ENCODE data around the gene CFAP92.

Gene CFAP92

DNA sequence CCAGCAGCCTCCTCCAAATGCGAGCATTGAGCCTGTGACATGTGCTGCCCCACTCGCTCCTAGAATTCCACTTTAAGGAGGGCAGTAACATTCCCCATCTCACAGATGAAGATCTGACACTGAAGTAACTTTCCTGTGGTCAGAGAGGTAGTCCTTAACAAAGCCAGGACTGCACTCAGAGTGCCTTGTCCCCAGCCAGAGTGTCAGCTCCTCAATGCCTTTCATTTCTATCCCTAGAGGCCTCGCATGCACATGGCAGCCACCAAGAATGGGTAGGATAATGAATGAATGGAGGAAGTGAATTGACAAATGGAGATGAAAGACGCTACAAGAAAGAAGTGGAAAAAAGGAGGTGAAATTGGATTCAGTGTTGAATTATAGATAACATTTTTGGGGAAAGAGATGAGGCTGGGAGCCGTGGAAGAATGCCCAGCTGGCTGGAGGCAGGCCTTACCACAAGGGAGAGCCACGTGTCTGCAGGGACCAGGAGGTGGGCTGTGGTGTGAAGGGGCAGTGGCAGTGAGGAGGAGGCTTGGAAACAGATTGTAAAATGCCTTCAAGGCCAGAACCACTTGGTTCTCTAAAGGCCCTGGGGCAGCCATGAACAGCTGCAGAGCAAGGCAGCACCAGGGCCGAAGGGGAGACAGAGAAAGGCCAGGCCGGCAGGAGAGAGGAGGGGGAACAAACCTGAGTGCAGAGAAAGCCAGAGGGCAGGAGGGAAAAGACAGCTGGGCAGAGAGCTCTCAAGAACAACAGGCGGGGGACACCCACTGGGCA, 10.4 kb downstream of the CFAP92 start:
- no peak for DNase-seq (ENCODE audit: low read depth)

DNA sequence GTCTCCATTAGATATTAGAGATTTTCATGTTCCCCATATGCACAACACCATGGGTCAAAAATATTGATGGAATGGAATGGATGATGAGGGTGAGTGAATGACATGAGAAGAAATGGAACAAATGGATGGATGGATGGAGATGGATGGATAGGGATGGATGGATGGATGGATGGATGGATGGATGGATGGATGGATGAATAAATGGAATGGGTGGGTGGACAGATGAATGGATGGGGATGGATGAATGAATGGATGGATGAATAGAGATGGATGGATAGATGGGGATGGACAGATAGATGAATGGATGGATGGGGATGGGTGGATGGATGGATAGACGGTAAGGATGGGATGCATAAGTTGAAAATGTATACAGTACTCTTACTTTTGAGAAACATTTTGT, 18.6 kb downstream of the CFAP92 start:
- no peak for DNase-seq (ENCODE audit: low read depth)

DNA sequence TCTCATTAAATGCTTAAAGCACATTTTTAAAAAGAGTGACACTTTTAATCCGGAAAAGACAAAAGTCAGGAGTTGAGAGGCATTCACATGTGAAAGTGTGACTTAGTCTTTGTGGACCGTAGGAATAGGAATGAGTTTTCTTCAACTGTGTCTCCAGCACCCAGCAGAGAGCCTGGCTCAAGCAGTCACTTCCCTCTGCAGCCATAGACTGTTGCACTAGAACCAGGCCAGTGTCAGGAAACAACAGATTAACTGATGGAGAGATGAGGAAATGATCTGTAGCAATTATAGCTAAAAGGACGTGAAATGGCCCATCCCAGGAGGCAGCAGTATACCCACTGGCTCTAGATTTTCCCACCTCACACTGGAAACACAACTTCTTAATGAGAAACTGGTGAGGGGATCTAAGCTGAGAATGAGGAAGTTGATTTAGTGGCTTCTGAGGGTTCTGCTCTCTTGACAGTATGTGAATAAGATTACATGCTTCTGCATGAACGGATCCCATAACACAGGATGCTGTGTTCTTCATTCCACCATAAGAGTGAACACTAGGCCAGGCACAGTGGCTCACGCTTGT, 19.8 kb downstream of the CFAP92 start:
- no peak for DNase-seq (ENCODE audit: low read depth)

DNA sequence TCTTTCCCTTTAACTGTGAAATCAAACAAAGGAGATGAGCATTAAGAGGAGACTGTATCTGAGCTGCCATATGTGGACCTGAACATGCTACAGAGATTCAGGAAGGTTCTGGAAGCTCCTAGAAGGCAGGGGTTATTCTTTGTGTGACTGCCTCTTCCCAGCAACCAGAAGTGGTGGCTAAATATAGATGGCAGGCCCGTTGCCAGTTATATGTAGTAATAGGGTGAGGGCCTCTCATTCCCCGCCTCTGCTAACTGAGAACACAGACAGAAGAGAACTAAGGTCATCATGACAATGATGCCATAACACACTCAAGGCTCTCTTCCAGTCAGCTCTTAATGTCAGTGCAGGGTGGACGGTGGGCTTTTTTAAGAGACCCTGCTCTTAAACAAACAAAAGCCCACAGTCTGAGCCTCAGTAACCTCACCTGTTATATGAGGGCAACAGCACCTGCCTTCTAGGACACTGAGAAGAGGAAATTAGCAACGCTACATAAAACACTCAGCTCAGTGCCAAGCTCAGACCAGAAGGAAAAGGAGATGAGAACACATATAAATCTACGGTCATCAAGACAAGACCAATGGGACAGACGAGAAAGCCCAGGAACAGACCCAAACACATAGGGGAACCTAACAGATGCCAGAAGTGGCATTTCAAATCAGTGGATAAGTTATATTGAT, 22.3 kb downstream of the CFAP92 start:
- peak; percentile 33 for DNase-seq (ENCODE audit: low read depth)

DNA sequence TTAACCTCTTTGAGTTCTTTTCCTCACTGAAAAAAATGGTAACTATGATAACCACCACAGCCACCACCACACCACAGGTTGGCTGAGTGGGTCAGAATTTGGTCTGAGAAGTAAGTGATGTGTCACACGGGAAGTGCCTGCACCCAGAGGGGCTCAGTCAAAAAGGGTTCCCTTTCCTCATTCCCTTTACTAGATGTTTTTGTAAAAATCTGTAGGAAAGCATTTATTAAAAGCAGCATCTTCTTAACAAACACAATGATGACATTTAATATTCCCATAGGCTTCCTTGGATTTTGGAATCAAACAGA, 23.2 kb downstream of the CFAP92 start:
- no peak for DNase-seq (ENCODE audit: low read depth)

DNA sequence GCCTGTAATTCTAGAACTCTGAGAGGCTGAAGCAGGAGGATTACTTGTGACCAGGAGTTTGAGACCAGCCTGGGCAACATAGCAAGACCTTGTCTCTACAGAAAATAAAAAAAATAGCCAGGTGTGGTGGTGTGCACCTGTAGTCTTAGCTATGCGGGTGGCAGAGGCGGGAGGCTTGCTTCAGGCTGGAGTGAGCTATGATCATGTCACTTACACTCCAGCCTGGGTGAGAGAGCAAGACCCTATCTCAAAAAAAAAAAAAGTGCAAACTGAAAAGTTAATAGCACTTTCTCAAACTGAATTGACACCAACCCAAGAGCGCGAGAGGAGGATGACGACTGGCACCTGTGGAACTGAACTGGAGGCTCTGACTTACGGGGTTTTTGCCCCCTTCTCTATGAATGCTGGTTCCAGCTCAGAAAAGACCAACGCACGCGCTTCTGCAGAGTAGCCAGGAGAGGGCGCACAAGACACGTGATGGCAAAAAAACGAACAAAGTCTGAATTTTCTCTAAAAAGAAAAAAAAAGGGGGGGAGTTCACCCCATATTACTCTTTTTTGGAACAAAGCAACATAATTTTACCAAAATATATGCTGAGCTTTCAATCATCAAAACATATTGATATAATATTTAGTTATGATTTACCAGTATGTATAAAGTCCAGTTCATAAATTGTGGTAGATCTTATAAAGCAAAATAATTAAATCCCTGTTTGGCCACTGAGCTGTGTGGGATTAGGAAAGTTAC, 23.7 kb downstream of the CFAP92 start:
- DNase-seq (ENCODE audit: low read depth), result peak; percentile 30

DNA sequence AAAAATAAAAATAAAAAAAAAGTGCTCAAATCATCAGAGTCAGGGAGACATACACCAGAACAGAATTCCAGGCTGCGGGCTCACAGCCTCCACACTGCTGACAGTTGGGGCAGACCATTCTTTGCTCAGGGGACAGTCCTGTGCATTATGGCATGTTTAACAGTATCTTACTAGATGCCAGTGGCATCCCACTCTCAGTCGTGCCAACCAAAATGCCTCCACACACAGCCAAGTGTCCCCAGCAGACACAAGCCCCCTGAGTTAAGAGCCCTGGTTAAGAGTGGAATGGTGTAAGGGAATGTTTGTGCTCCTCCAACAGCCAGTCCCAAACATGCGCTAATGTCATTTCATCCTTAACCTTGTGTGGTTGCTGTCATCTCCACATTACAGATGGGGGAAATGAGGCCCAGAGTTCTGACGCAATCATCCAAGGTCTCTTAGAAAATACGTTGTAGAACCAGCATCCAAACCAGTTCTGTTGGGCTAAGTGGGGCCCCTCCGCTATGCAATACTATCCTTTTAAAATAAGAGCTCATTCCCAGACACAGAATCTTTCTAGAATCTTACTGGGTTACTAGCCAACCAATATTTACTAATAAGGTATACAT, 26.0 kb downstream of the CFAP92 start:
- DNase-seq (ENCODE audit: low read depth), result no peak

DNA sequence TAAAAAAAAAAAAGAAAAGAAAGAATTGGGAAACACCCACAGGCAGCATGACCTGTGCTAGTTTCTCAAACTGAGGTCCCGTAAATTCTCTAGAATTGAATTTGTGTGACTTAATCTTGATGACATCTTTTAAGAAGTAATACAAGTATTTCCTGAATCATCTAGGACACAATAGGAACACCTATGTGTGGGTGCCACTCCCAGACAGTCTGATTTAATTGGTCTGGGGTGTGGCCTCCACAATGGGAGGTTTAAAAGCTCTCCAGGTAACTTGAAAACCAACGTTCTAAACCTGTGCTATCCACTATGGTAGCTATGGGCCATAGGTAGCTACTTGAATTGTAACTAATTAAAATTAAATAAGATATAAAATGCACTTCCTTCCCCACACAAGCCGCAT, 28.1 kb downstream of the CFAP92 start:
- no peak for DNase-seq (ENCODE audit: low read depth)

DNA sequence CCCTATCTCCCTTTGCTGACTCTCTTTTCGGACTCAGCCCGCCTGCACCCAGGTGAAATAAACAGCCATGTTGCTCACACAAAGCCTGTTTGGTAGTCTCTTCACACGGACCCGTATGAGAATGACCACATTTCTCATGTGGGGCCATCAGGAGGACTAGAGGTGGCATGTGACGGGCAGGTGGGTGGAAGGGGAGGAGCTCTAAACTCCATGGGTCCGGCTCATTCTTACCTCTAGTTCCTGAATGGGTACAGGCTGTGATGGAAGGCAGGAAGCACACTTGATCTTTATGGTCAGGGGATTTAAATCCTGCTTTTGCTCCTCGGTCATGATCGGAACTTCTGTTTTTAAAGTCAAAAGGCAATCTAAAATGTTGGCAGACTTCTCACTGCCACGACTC, 28.6 kb downstream of the CFAP92 start:
- no peak for DNase-seq (ENCODE audit: low read depth)

DNA sequence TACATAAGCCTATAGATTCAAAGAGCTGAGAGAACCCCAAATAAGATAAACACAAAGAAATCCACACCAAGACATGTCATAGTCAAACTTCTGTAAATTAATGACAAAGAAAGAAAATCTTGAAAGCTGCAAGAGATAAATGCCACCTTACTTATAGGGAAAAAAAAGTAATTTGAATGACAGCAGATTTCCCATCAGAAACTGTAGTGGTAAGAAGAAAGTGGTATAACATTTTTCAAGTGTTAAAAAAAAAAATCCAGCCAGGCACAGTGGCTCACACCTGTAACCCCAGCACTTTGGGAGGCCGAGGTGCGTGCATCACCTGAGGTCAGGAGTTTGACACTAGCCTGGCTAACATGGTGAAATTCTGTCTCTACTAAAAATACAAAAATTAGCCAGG, 37.4 kb downstream of the CFAP92 start:
- DNase-seq (ENCODE audit: low read depth), result no peak

DNA sequence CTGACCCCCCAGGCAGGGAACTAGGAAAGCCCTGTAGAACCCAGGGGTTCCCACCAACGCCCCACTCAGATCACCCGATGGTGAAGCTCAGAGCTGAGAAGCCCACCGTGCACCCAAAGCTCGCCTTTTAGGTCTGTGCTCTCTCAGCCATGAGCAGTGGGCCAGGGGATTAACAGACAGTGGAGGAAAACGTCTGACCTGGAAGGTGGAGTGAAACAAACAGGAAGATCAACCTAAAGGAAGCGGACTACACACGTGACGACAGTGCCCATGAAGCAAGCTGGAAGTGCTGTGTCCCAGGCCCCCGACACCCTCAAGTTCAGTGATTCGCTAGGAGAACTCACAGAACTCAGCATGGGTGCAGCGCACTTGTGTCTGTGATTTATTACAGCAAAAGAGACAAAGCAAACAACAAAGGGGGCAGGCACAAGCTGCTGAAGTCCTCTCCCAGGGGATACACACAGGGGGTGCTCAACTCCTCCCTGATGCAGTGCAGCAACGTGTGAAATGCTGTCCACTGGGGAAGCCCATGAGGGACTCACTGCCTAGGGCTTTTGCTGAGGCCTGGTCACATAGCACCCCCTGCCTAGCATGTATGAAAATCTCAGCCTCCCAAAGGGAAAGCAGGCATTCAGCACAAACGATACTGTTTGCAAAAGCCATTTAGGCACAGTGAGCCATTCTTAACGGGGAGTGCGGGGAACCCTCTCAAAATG, 43.5 kb downstream of the CFAP92 start:
- DNase-seq (ENCODE audit: low read depth), result peak; percentile 36

DNA sequence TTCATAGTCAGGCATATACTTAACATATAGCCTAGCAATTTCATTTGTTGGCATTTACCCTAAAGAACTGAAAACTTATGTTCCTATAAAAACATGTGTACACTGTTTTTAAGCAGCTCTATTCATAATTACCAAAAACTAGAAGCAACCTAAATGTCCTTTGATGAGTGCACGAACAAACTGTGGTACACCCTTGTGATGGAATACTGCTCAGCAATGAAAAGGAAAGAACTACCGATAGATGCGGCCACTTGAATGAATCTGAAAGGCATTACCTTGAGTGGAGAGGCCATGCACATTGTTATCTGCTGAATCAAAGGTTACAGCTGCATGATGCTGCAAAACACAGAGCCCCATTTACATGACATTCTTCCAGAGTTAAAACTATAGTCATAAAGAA, 44.7 kb downstream of the CFAP92 start:
- no peak for DNase-seq (ENCODE audit: low read depth)

DNA sequence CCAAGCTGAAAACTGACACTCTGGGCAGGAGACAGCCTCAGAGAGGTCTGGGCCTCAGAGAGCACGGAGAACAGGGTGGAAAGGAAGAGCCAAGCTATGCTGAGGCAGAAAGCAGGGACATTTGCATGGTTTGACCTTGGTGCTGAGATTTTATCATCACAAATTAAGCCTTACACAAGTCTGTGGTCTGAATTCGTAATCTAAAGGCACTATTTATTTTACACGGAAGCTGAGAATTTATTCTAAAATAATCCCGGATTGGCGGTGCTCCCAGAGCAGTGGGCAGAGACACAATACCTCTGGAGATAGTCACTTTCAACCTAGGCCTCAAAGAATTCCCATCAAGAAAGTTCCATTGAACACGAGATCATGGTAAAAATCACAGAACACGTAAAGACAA, 47.5 kb downstream of the CFAP92 start:
- no peak for DNase-seq (ENCODE audit: low read depth)

DNA sequence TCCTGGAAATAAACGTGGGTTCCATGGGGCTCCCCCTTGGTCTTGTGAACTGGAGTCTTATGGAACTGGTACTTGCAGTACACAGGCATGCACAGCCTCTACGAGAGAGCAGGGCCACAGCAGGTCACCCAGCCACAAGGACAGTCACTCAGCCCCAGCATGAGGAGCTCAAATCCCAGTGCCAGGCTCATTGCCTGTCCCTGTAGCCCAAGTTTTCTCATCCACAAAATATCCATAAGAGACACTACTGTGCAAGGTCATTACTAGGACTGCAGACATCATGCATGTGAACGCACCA, 48.0 kb downstream of the CFAP92 start:
- DNase-seq (ENCODE audit: low read depth), result no peak

DNA sequence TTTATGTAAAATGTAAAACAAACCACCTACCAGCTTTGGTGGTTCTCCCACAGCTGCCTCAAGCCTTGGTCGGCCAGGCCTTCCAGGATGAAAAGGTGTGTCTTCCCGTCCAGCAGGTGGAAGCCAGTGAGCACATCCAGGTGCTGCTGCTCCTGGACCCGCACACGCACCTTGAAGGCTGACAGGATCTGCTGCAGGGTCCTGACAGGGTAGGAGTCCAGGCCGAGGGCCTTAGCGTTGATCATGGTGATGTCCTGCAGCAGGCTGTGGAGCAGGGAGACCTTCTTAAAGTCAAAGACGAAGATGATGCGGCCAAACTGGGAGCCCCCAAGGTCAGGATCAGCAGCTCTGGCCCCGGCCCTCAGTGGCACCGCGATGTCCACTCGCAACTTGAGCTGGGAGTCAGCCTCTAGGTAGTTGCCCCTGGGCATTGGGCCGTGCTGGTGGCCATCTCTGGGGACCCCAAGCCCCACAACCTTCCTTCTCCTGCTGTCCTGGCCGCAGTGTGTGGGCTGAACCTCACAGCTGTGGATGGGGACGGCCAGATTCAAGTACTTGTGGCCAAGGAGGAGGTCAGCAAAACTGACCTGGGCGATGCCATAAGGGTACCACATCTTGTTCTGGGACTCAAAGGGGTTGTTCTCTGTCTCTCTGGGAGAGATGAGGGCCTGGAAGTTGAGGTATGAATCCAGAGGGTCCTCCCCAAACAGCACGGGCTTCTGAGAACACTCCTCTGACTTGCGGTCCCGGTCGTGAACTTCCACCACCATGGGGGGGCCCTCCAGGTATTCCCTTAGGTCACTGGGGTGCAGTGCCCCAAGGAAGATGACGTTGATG, 48.6 kb downstream of the CFAP92 start:
- DNase-seq (ENCODE audit: low read depth), result no peak

DNA sequence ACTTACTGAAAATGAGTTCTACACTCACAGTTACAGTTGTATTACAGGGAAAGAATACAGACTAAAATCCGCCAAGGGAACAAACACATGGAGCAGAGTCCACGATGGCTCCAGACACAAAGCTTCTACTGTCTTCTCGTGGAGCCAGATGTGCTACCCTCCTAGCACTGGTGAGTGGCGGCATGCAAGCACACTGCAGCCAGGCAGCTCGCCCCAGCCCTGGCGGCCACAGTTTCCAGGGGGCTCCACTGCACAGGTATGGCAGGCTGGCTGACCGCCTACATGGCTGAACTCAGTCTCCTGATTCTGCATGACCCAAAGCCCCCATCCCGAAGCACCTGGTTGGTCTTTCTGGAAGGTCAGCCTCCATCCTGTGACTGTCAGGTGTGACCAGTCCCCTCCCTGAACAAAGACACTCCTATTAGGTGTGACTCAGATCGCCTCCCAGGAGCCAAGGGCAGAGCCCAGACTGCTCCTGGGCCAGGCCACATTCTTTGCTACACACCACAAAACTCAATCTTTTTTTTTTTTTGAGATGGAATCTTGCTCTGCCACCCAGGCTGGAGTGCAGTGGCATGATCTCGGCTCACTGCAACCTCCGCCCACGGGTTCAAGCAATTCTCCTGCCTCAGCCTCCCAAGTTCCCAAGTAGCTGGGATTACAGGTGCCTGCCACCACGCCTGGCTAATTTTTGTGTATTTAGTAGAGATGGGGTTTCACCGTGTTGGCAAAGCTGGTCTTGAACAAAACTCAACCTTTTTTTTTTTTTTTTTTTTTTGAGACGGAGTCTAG, 51.5 kb downstream of the CFAP92 start:
- DNase-seq (ENCODE audit: low read depth), result no peak

DNA sequence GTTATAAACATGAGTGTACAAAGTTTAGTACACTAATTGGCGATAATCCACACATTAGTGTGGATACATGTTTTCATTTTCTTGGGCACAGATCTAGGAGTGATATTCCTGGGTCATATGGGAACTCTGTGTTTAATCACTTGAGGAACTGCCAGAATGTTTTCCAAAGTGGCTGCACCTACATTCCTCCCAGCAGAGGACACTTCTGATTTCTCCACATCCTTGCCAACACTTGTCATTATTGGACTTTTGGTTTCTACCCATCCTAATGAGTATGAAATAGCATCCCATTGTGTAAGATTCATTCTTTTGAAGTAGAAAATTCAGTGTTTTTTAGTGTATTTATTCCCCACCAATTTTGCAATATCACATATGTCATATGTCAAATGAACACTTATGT, 53.6 kb downstream of the CFAP92 start:
- no peak for DNase-seq (ENCODE audit: low read depth)

DNA sequence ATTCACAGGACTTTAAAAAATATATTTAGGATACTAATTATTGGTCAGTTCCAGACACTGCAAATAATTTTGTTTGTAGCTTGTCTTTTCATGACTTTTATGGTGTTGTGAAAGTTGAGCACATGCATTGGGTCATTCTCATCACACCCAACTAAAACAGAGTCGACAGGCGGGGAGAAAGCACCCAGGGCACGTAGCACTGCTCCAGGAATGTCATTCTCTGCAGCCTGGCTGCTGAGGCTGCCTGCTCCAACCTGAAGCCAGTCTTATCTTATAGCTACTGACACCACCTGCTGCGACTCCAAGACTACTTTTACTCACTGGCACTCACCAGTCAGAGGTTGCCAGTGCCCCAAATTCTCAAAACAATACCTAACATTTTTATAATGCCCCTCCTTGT, 57.5 kb downstream of the CFAP92 start:
- no peak for DNase-seq (ENCODE audit: low read depth)

DNA sequence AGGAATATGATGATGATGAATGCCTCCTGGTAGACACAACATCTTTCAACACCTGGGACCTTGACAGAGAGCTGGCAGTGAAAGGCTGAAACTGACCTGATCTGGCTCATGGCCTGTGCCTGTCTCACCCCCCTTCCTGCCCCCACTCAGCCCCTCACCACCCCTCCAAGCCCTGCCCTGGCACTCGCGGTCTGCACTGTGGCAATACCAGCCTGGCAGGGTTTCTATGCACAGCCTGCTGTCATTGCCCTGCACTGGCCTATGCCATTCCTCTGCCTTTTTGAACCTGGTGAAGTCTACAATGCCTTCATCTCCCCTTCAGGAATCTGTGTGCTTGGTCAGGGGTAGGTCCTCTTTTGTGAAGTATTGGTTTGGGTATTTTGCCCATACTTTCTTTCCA, 58.0 kb downstream of the CFAP92 start:
- no peak for DNase-seq (ENCODE audit: low read depth)

DNA sequence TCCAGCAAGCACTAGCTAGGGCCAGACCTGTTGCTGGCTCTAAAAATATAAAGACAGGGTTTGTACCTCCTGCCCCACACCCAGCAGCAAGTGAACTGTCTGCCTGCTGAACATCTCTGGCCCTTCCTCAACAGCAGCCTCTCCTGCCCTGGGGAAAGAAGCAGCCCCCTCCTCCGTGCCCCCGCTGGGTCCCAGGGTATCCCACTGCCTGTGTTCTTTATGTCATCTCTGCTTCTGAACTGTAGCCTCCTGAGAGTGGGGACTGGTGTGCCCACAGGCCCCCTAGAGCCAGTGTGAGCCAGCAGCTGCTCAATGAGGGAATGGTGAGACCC, 60.0 kb downstream of the CFAP92 start:
- DNase-seq (ENCODE audit: low read depth), result no peak
